NT2/D1 (cell line): ENCODE results near the gene SLC7A1.

Experiments
- SUZ12 ChIP-seq: IDR thresholded peaks from 2 replicates; pipeline ENCODE4 v1.6.1; 2011; ENCODE audit not compliant: insufficient read length, insufficient read depth; ENCODE audit errors: extremely low read depth
- YY1 ChIP-seq: IDR thresholded peaks from 2 replicates; pipeline ENCODE4 v1.6.1; 2011; ENCODE audit not compliant: insufficient read length, insufficient read depth

DNA sequence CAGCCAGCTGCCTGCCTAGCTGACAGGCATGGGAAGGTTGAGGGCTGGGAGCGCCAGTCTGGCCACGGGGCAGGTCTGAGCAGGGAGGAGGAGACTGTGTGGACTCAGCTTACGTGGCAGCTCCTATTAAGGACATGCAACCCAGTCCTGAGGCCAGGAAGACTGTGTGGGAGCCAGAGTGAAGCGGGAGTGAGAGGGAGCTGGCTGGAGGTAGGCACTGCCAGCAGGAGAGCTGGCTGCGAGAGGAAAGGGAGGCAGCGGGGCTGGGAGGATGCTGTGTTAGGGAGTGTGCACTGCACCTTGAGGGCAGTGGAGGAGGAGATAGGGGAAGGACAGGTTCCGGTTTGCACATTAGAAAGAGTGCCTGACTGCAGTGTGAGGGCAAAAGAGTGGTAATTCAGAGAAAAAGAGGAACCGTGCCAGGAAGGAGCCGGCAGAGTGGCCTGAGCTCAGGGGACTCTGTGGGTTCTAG is 99.2 kb downstream of the SLC7A1 start:
- TF ChIP-seq YY1 (no peak), SUZ12 (no peak)
